Stomach (tissue), 9 donors: ENCODE measurements around the gene DCST1. TPM values are rescaled to one million over a fixed set of nuclear protein-coding genes. Genes with fewer than 3 reads are reported as not detected.

Experiments used
- DNase-seq, 2 donors: peaks; one replicate each; pipeline versions ENCODE4 v3.0.0 to v3.0.0-alpha.2; 2013 to 2019
- H3K27ac ChIP-seq, 5 donors: fragments of 200-600 bp in 4 of 5; sonication (generic) in 4 of 5; one replicate each; pipeline ENCODE4 v1.5.1; 2013 to 2019; ENCODE audit warnings: mild to moderate bottlenecking in 1 of 5, moderate library complexity in 1 of 5
- H3K27me3 ChIP-seq, 3 donors: fragments of 200-600 bp; sonication (generic); one replicate each; pipeline ENCODE4 v1.5.1; 2017 to 2019; ENCODE audit warnings: mixed run types in 1 of 3
- H3K36me3 ChIP-seq, 4 donors: fragments of 200-600 bp; sonication (generic); 1 replicate in 3 of 4; 2 replicates in 1 of 4; pipeline ENCODE4 v1.5.1; 2016 to 2019
- H3K4me1 ChIP-seq, 4 donors: fragments of 200-600 bp; sonication (generic); one replicate each; pipeline ENCODE4 v1.5.1; 2016 to 2019
- H3K4me3 ChIP-seq, 4 donors: fragments of 200-600 bp; sonication (generic) in 3 of 4; one replicate each; pipeline ENCODE4 v1.5.1; 2016 to 2019; ENCODE audit warnings: mild to moderate bottlenecking in 1 of 4
- H3K9me3 ChIP-seq, 4 donors: fragments of 200-600 bp; sonication (generic); one replicate each; pipeline ENCODE4 v1.5.1; 2016 to 2019
- CTCF ChIP-seq, 7 experiments: fragments of 450-650 bp in 4 of 7; fragments of 200-600 bp in 3 of 7; sonication (generic) in 3 of 7; IDR thresholded peaks; one replicate each; pipeline ENCODE4 v1.5.1; 2016 to 2019; ENCODE audit warnings: antibody characterized with exemption in 7 of 7, control low read depth in 2 of 7, mild to moderate bottlenecking in 1 of 7
- EP300 ChIP-seq: sonication (generic); formaldehyde crosslinking; IDR thresholded peaks from one replicate; pipeline ENCODE4 v1.6.1; 2017; ENCODE audit warnings: antibody characterized with exemption
- POLR2A ChIP-seq, 4 donors: fragments of 450-650 bp; IDR thresholded peaks; one replicate each; pipeline ENCODE4 v1.6.1; 2016; ENCODE audit warnings: antibody characterized with exemption in 4 of 4, control low read depth in 2 of 4, mild to moderate bottlenecking in 1 of 4, moderate library complexity in 1 of 4
- POLR2AphosphoS5 ChIP-seq, 3 donors: sonication (generic); formaldehyde crosslinking; IDR thresholded peaks; one replicate each; pipeline ENCODE4 v1.6.1; 2016; ENCODE audit warnings: antibody characterized with exemption in 3 of 3
- WGBS, 5 donors: extraction: QIAGEN DNeasy Blood & Tissue Kit in 3 of 5; methylation state at CpG; one replicate each; pipeline versions ENCODE4 v1.1.5 to v1.1.7; 2013 to 2018; 5-methylcytosine and 5-hydroxymethylcytosine counted together
- intact Hi-C: fragments of 100-400 bp; cut with DNase I; formaldehyde crosslinking; loops from one replicate; pipeline ENCODE4 v1.15.1; 2023; ENCODE audit warnings: low total_unique reads
- polyA plus RNA-seq, 3 donors: library from polyadenylated mRNA; stranded (reverse); fragments of 200-250 nt; gene quantifications; one replicate each; pipeline ENCODE4 v1.2.3, GENCODE V29; 2013
- total RNA-seq, 5 donors: library from RNA; depleted of rRNA; stranded (reverse); fragments of >200 nt; gene quantifications; one replicate each; pipeline versions ENCODE4 v1.1.0 to v1.2.3, GENCODE V29; 2014 to 2016
- donor health status: healthy with polysubstance abuse.
- donor health status: Bipolar disorder and iron deficiency.
- donor health status: healthy.

DCST1 gene
- total and polyA plus RNA-seq, 8 donors, result 0.13 to 0.89 (median 0.18) TPM; not detected in 5

GRCh38 chr1:155061381-155062150 lies 27.9 kb downstream of the DCST1 start:
- WGBS, 5 donors, result 27 to 39% (median 35%) methylated on average over 17 to 21 of the region's 21 CpGs
- peak; percentile 91 to 94 for DNase-seq
- TF ChIP-seq EP300, result no peak
- peak in 1 of 3 donors; percentile 64 for TF ChIP-seq POLR2AphosphoS5 (IDR thresholded peaks at IDR 0.05)
- peak in 5 of 7 experiments; percentile 98 to 100 (median 99) for TF ChIP-seq CTCF (IDR thresholded peaks at IDR 0.05)
- TF ChIP-seq POLR2A (IDR thresholded peaks at IDR 0.05), result no peak
- peaks cover 20 to 42% (median 40%) of the 10 kb centered on the region in 4 donors for H3K4me1 ChIP-seq
- H3K36me3 ChIP-seq, result peaks cover 27 to 57% (median 45%) of the 10 kb centered on the region in 4 donors
- peaks cover 0 to 4% (median 0%) of the 10 kb centered on the region in 3 donors for H3K27me3 ChIP-seq
- intact Hi-C loops, result no loop called here
- no peaks in the 10 kb centered on the region for H3K9me3 ChIP-seq
- H3K27ac ChIP-seq, result no peak overlapping the region
- H3K4me3 ChIP-seq, result peak overlapping the region in 2 of 4 donors; percentile 79 to 91

- no peaks in the 10 kb centered on the region for H3K9me3 ChIP-seq
- peaks cover 0 to 4% (median 0%) of the 10 kb centered on the region in 3 donors for H3K27me3 ChIP-seq
- peak overlapping the region in 2 of 4 donors; percentile 79 to 91 for H3K4me3 ChIP-seq
- intact Hi-C loops, result no loop called here
- H3K36me3 ChIP-seq, result peaks cover 27 to 56% (median 42%) of the 10 kb centered on the region in 4 donors
- DNase-seq, result peak in 1 of 2 donors; percentile 52
- peaks cover 20 to 42% (median 40%) of the 10 kb centered on the region in 4 donors for H3K4me1 ChIP-seq
- 22 to 40% (median 31%) methylated on average over 5 to 29 of the region's 29 CpGs for WGBS, 5 donors
- H3K27ac ChIP-seq, result peak overlapping the region in 1 of 5 donors; percentile 89
- no peak for TF ChIP-seq EP300
- TF ChIP-seq POLR2A (IDR thresholded peaks at IDR 0.05), result no peak
- TF ChIP-seq POLR2AphosphoS5 (IDR thresholded peaks at IDR 0.05), result no peak
- no peak for TF ChIP-seq CTCF (IDR thresholded peaks at IDR 0.05)
Measured at GRCh38 chr1:155062151-155062686, 28.6 kb downstream of the DCST1 start.

GRCh38 chr1:155062702-155063411 lies 29.2 kb downstream of the DCST1 start:
- Histone ChIP-seq H3K27ac (peak overlapping the region; percentile 6 to 91 (median 88)), H3K4me1 (peaks cover 20 to 42% (median 40%) of the 10 kb centered on the region in 4 donors), H3K9me3 (no peaks in the 10 kb centered on the region), H3K27me3 (peaks cover 0 to 4% (median 0%) of the 10 kb centered on the region in 3 donors), H3K4me3 (peak overlapping the region; percentile 73 to 91 (median 78)), H3K36me3 (peaks cover 22 to 50% (median 42%) of the 10 kb centered on the region in 4 donors)
- DNase-seq, result peak; percentile 69 to 88
- intact Hi-C loops, result no loop called here
- TF ChIP-seq CTCF (IDR thresholded peaks at IDR 0.05), result peak in 5 of 7 experiments; percentile 63 to 86 (median 74)
- TF ChIP-seq EP300, result no peak
- 2 to 10% (median 9%) methylated on average over 38 to 46 of the region's 46 CpGs for WGBS, 5 donors

GRCh38 chr1:155063550-155064110 lies 30.0 kb downstream of the DCST1 start, which contains the start of gene EFNA4:
TSS of gene EFNA4 (plus strand) at chr1:155063740. CDS start at chr1:155063824, 84 bp downstream.
- 0 to 1% (median 0%) methylated on average over 26 to 57 of the region's 57 CpGs for WGBS, 5 donors
- peaks cover 0 to 4% (median 0%) of the 10 kb centered on the region in 3 donors for H3K27me3 ChIP-seq
- peak; percentile 87 to 96 for DNase-seq
- peaks cover 20 to 42% (median 40%) of the 10 kb centered on the region in 4 donors for H3K4me1 ChIP-seq
- peak within 1 kb of the TSS; percentile 82 to 92 (median 89) for H3K27ac ChIP-seq
- peaks cover 14 to 47% (median 39%) of the 10 kb centered on the region in 4 donors for H3K36me3 ChIP-seq
- H3K9me3 ChIP-seq, result no peaks in the 10 kb centered on the region
- H3K4me3 ChIP-seq, result peak within 1 kb of the TSS; percentile 73 to 91 (median 78)
- no peak for TF ChIP-seq EP300
- peak in 2 of 3 donors; percentile 75 to 77 for TF ChIP-seq POLR2AphosphoS5 (IDR thresholded peaks at IDR 0.05)
- intact Hi-C loops, result no loop called here
